Kidney glomerular epithelial cell (primary cell): ENCODE data around the gene DCDC2B.
"Not testable (repeated sequence)": the region's sequence is repeated elsewhere in the genome, so short reads cannot be mapped to it uniquely, and the experiment has no call there.

Source experiments
- DNase-seq: peaks from one replicate; lab custom pipeline; 2025; lab: John Stamatoyannopoulos, UW

DCDC2B gene

GRCh38 chr1:32208891-32209328, at the start of gene DCDC2B:
DCDC2B (plus strand) TSS chr1:32209089; CDS start chr1:32209094, 5 bp downstream.
- peak; percentile 40 for DNase-seq

- DNase-seq: no peak
Measured at GRCh38 chr1:32159189-32159588, 49.7 kb upstream of the DCDC2B start.

GRCh38 chr1:32163405-32163804, 45.5 kb upstream of the DCDC2B start:
- no peak for DNase-seq

GRCh38 chr1:32165633-32166032, 43.3 kb upstream of the DCDC2B start:
- not testable (repeated sequence) for DNase-seq

GRCh38 chr1:32170991-32171390, 37.9 kb upstream of the DCDC2B start:
- no peak for DNase-seq

GRCh38 chr1:32172621-32173245, 36.2 kb upstream of the DCDC2B start:
- peak; percentile 18 for DNase-seq

GRCh38 chr1:32178380-32179192, 30.3 kb upstream of the DCDC2B start:
- DNase-seq: no peak

GRCh38 chr1:32179193-32179442, 29.8 kb upstream of the DCDC2B start:
- no peak for DNase-seq

- DNase-seq: peak; percentile 80
Measured at GRCh38 chr1:32179443-32180185, 29.3 kb upstream of the DCDC2B start, which contains the start of gene TXLNA. TXLNA (plus strand) TSS chr1:32179675; CDS start chr1:32180346, 671 bp downstream.

GRCh38 chr1:32180186-32181060, 28.5 kb upstream of the DCDC2B start:
- peak; percentile 68 for DNase-seq

GRCh38 chr1:32181065-32181464, 27.8 kb upstream of the DCDC2B start:
- DNase-seq: no peak

- DNase-seq: no peak
Measured at GRCh38 chr1:32181563-32181962, 27.3 kb upstream of the DCDC2B start.

- no peak for DNase-seq
Measured at GRCh38 chr1:32182060-32182459, 26.8 kb upstream of the DCDC2B start.

- DNase-seq: no peak
Measured at GRCh38 chr1:32184650-32185049, 24.2 kb upstream of the DCDC2B start.

GRCh38 chr1:32186077-32186476, 22.8 kb upstream of the DCDC2B start:
- no peak for DNase-seq

GRCh38 chr1:32186491-32186890, 22.4 kb upstream of the DCDC2B start:
- no peak for DNase-seq

- DNase-seq: no peak
Measured at GRCh38 chr1:32187850-32188249, 21.0 kb upstream of the DCDC2B start.

GRCh38 chr1:32192220-32192948, 16.5 kb upstream of the DCDC2B start:
- no peak for DNase-seq

- no peak for DNase-seq
Measured at GRCh38 chr1:32194984-32195383, 13.9 kb upstream of the DCDC2B start.

GRCh38 chr1:32195531-32195930, 13.4 kb upstream of the DCDC2B start:
- DNase-seq: no peak
